Neural progenitor cell (in vitro differentiated cells): ENCODE results near the gene GSTO1. TPM values are rescaled to one million over a fixed set of nuclear protein-coding genes. Genes with fewer than 3 reads are reported as not detected.
"Not testable (repeated sequence)": the region's sequence is repeated elsewhere in the genome, so short reads cannot be mapped to it uniquely, and the experiment has no call there.

Experiments
- DNase-seq: peaks from one replicate; pipeline ENCODE4 v3.0.0-alpha.2; 2016; ENCODE audit warnings: low spot score
- H2AFZ ChIP-seq: fragments of 200-600 bp; sonication (generic); replicated peaks from 2 replicates; pipeline ENCODE4 v1.6.1; 2016; ENCODE audit warnings: antibody characterized with exemption
- H3F3A ChIP-seq: fragments of 200-600 bp; sonication (generic); 2 replicates; pipeline ENCODE4 v1.6.1; 2016; ENCODE audit warnings: antibody characterized with exemption, low read depth
- H3K27ac ChIP-seq: fragments of 200-600 bp; sonication (generic); 2 replicates; pipeline ENCODE4 v1.5.1; 2016; ENCODE audit warnings: mild to moderate bottlenecking
- H3K27me3 ChIP-seq: fragments of 200-600 bp; sonication (generic); 2 replicates; pipeline ENCODE4 v1.6.1; 2016; ENCODE audit warnings: mild to moderate bottlenecking, moderate library complexity
- H3K36me3 ChIP-seq: fragments of 200-600 bp; sonication (generic); 2 replicates; pipeline ENCODE4 v1.5.1; 2016
- H3K4me1 ChIP-seq: fragments of 200-600 bp; sonication (generic); 2 replicates; pipeline ENCODE4 v1.6.1; 2016; ENCODE audit warnings: mixed run types
- H3K4me2 ChIP-seq: fragments of 200-600 bp; sonication (generic); 2 replicates; pipeline ENCODE4 v1.6.1; 2016
- H3K4me3 ChIP-seq: fragments of 200-600 bp; sonication (generic); 2 replicates; pipeline ENCODE4 v1.5.1; 2016
- H3K79me2 ChIP-seq: fragments of 200-600 bp; sonication (generic); 2 replicates; pipeline ENCODE4 v1.6.1; 2016; ENCODE audit warnings: low read depth
- H3K9ac ChIP-seq: fragments of 200-600 bp; sonication (generic); 2 replicates; pipeline ENCODE4 v1.6.1; 2016
- H3K9me3 ChIP-seq: fragments of 200-600 bp; sonication (generic); 2 replicates; pipeline ENCODE4 v1.5.1; 2016; ENCODE audit warnings: low read depth
- H4K20me1 ChIP-seq: fragments of 200-600 bp; sonication (generic); 2 replicates; pipeline ENCODE4 v1.6.1; 2016; ENCODE audit warnings: low read depth
- H3K27ac Mint-ChIP-seq: 3 replicates; pipeline ENCODE4 v1.8.0; 2021; ENCODE audit warnings: mixed read lengths
- H3K27me3 Mint-ChIP-seq: 2 replicates; pipeline ENCODE4 v1.8.0; 2022; ENCODE audit warnings: low read depth, mild to moderate bottlenecking, inconsistent platforms, moderate library complexity, mixed read lengths; ENCODE audit not compliant: insufficient read depth
- H3K36me3 Mint-ChIP-seq: 3 replicates; pipeline ENCODE4 v1.8.0; 2021; ENCODE audit warnings: mixed read lengths
- H3K4me1 Mint-ChIP-seq: 3 replicates; pipeline ENCODE4 v1.8.0; 2021; ENCODE audit warnings: mixed read lengths
- H3K4me3 Mint-ChIP-seq: 3 replicates; pipeline ENCODE4 v1.8.0; 2021; ENCODE audit warnings: mild to moderate bottlenecking, moderate library complexity, mixed read lengths
- H3K9me3 Mint-ChIP-seq: 3 replicates; pipeline ENCODE4 v1.8.0; 2020; ENCODE audit warnings: mixed read lengths
- CTCF ChIP-seq: fragments of 200-600 bp; sonication (generic); IDR thresholded peaks from 2 replicates; pipeline ENCODE4 v1.5.1; 2017; ENCODE audit warnings: antibody characterized with exemption, mild to moderate bottlenecking
- EZH2 ChIP-seq: fragments of 200-600 bp; sonication (generic); IDR thresholded peaks from 2 replicates; pipeline ENCODE4 v1.6.1; 2017; ENCODE audit warnings: antibody characterized with exemption, mild to moderate bottlenecking, moderate library complexity
- EZH2phosphoT487 ChIP-seq: fragments of 200-600 bp; sonication (generic); IDR thresholded peaks from 2 replicates; pipeline ENCODE4 v1.6.1; 2017; ENCODE audit warnings: antibody characterized with exemption
- total RNA-seq: library from RNA; depleted of rRNA; stranded (reverse); fragments of >200 nt; gene quantifications from 2 replicates; pipeline ENCODE4 v1.2.3, GENCODE V29; 2015; ENCODE audit warnings: low replicate concordance

GSTO1 gene
- total RNA-seq, 1 donor from 2014 or later = 48.6 TPM

GRCh38 chr10:104240078-104240477, 14.6 kb upstream of the GSTO1 start:
- H3K9ac ChIP-seq = no peak overlapping the region
- no peaks in the 10 kb centered on the region for H3K36me3 ChIP-seq
- H3K9me3 ChIP-seq = peaks cover 4% of the 10 kb centered on the region
- H3K27me3 ChIP-seq = no peaks in the 10 kb centered on the region
- H3K27ac ChIP-seq = no peak overlapping the region
- no peak overlapping the region for H3K4me2 ChIP-seq
- no peaks in the 10 kb centered on the region for H4K20me1 ChIP-seq
- TF ChIP-seq CTCF (no peak), EZH2phosphoT487 (no peak), EZH2 (no peak)
- H3K36me3 Mint-ChIP-seq = no peaks in the 10 kb centered on the region
- H3K4me3 ChIP-seq = no peak overlapping the region
- no peaks in the 10 kb centered on the region for H3K79me2 ChIP-seq
- no peaks in the 10 kb centered on the region for H3K4me1 ChIP-seq
- H3K27ac Mint-ChIP-seq = no peak overlapping the region
- no peak for DNase-seq
- H3K4me1 Mint-ChIP-seq = no peaks in the 10 kb centered on the region
- H3K9me3 Mint-ChIP-seq = no peaks in the 10 kb centered on the region
- H3K4me3 Mint-ChIP-seq = no peak overlapping the region
- no peaks in the 10 kb centered on the region for H3F3A ChIP-seq
- peaks cover 5% of the 10 kb centered on the region for H3K27me3 Mint-ChIP-seq
- H2AFZ ChIP-seq = no peak overlapping the region

GRCh38 chr10:104242545-104242944, 12.1 kb upstream of the GSTO1 start:
- no peaks in the 10 kb centered on the region for H3K27me3 ChIP-seq

GRCh38 chr10:104243009-104243408, 11.7 kb upstream of the GSTO1 start:
- not testable (repeated sequence) for H3K27me3 Mint-ChIP-seq, H3K36me3 ChIP-seq, H3K9me3 Mint-ChIP-seq, H3K27me3 ChIP-seq, H3K4me1 Mint-ChIP-seq, H2AFZ ChIP-seq, DNase-seq, H3K4me3 Mint-ChIP-seq, H3K36me3 Mint-ChIP-seq, H3F3A ChIP-seq, H3K9me3 ChIP-seq, H3K4me2 ChIP-seq, H3K4me1 ChIP-seq, H3K79me2 ChIP-seq, H3K9ac ChIP-seq, H3K27ac Mint-ChIP-seq, H3K4me3 ChIP-seq, H4K20me1 ChIP-seq, H3K27ac ChIP-seq

More at GRCh38 chr10:104242545-104242944, 12.1 kb upstream of the GSTO1 start:
- H3K4me1 Mint-ChIP-seq = no peaks in the 10 kb centered on the region
- Histone ChIP-seq H3K9ac (no peak overlapping the region), H3K4me1 (no peaks in the 10 kb centered on the region), H3K4me2 (no peak overlapping the region), H4K20me1 (no peaks in the 10 kb centered on the region), H3K4me3 (no peak overlapping the region), H3K27ac (no peak overlapping the region), H3K9me3 (no peaks in the 10 kb centered on the region), H3F3A (no peaks in the 10 kb centered on the region), H2AFZ (no peak overlapping the region), H3K79me2 (no peaks in the 10 kb centered on the region), H3K36me3 (no peaks in the 10 kb centered on the region)
- H3K27me3 Mint-ChIP-seq = peaks cover 5% of the 10 kb centered on the region
- TF ChIP-seq CTCF (no peak), EZH2 (no peak), EZH2phosphoT487 (no peak)
- no peaks in the 10 kb centered on the region for H3K36me3 Mint-ChIP-seq
- no peak for DNase-seq
- no peaks in the 10 kb centered on the region for H3K9me3 Mint-ChIP-seq
- no peak overlapping the region for H3K27ac Mint-ChIP-seq
- H3K4me3 Mint-ChIP-seq = no peak overlapping the region

- no peak overlapping the region for H3K4me2 ChIP-seq
- no peaks in the 10 kb centered on the region for H3K36me3 Mint-ChIP-seq
- H4K20me1 ChIP-seq = no peaks in the 10 kb centered on the region
- H3K27ac Mint-ChIP-seq = no peak overlapping the region
- H3F3A ChIP-seq = no peaks in the 10 kb centered on the region
- TF ChIP-seq EZH2phosphoT487 (no peak), EZH2 (no peak)
- H3K27me3 ChIP-seq = no peaks in the 10 kb centered on the region
- H3K27me3 Mint-ChIP-seq = peaks cover 5% of the 10 kb centered on the region
- no peak overlapping the region for H3K4me3 Mint-ChIP-seq
- no peaks in the 10 kb centered on the region for H3K4me1 ChIP-seq
- no peak for DNase-seq
- H3K27ac ChIP-seq = no peak overlapping the region
- H2AFZ ChIP-seq = no peak overlapping the region
- no peaks in the 10 kb centered on the region for H3K9me3 Mint-ChIP-seq
- H3K9ac ChIP-seq = no peak overlapping the region
- H3K79me2 ChIP-seq = no peaks in the 10 kb centered on the region
- no peak overlapping the region for H3K4me3 ChIP-seq
- H3K9me3 ChIP-seq = no peaks in the 10 kb centered on the region
- no peaks in the 10 kb centered on the region for H3K36me3 ChIP-seq
- no peaks in the 10 kb centered on the region for H3K4me1 Mint-ChIP-seq
Observed at GRCh38 chr10:104243512-104243911, 11.2 kb upstream of the GSTO1 start.
